ENCODE data around the gene AIFM3. TPM values are rescaled to one million over a fixed set of nuclear protein-coding genes. Genes with fewer than 3 reads are reported as not detected.
"Not testable (repeated sequence)": the region's sequence is repeated elsewhere in the genome, so short reads cannot be mapped to it uniquely, and the experiment has no call there.

Gene AIFM3
- total RNA-seq, 1 donor from 2014 or later, result 0.64 TPM

DNA sequence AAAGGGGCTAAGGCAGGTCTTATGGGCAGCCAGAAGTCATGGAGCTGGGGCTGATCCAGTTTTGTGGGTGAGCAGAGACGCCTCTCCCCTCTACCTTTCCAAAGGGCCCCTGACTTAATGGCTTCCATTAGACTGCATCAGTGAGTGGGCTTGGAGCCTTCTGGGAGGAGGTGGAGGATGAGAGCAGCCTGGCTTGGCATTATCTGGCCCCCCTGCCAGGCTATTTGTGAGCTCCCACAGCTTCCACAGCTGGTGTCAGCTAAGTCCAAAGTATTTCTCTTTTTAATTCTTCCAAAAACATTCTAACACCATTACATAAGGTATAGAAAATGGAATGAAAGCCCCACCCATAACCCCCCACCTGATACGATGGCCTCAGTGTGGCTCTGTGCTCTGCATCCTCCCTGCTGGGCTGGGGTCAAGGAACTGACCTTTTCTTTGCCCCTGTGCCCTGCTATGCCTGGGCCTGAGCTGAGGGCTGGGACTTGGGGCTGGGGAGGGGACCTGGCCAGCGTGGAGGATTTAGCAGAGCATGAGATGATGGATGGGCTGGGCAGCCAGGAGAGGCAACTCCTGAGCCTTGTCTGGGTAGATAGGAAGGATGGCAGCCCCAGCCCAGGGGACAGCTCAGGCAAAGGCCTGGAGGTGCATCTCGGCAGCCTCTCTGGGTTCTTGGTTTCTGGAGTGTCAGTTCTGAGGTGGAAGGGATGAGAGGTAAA, 4.0 kb downstream of the AIFM3 start:
- Mint-ChIP-seq H3K9me3 (ENCODE audit: unreplicated experiment) (peaks cover 6% of the 10 kb centered on the region), H3K4me3 (ENCODE audit: unreplicated experiment) (no peak overlapping the region), H3K27ac (ENCODE audit: unreplicated experiment) (no peak overlapping the region), H3K36me3 (ENCODE audit: unreplicated experiment) (no peaks in the 10 kb centered on the region), H3K4me1 (ENCODE audit: low read depth, unreplicated experiment) (no peaks in the 10 kb centered on the region), H3K27me3 (ENCODE audit: unreplicated experiment) (peaks cover 5% of the 10 kb centered on the region)
- TF ChIP-seq CTCF (IDR thresholded peaks at IDR 0.05; ENCODE audit: partially characterized antibody, unreplicated experiment), result no peak
- DNase-seq, result no peak

DNA sequence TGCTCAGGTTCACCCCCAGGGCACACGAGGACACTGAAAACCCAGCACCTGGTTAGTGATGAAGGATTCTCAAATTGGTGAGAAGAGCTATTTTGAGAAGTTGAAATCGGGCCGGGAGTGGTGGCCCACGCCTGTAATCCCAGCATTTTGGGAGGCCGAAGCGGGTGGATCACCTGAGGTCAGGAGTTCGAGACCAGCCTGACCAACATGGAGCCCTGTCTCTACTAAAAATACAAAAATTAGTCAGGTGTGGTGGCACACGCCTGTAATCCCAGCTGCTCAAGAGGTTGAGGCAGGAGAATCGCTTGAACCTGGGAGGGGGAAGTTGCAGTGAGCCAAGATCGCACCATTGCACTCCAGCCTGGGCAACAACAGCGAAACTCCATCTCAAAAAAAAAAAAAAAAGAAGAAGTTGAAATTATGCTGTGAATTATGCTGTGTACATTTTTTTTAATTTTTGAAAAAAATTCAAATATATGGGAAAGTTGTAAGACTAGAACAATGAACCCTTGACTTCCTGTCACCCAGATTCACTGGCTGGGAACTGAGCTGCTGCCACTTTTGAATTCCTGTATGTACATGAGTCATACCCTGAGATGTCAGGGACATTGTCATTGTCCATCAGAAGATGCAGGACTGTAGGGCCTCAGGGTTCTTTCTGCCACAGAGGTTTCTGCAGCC, 5.1 kb downstream of the AIFM3 start:
- H3K27me3 Mint-ChIP-seq (ENCODE audit: unreplicated experiment); H3K36me3 Mint-ChIP-seq (ENCODE audit: unreplicated experiment); H3K9me3 Mint-ChIP-seq (ENCODE audit: unreplicated experiment); DNase-seq; H3K27ac Mint-ChIP-seq (ENCODE audit: unreplicated experiment); H3K4me1 Mint-ChIP-seq (ENCODE audit: low read depth, unreplicated experiment); H3K4me3 Mint-ChIP-seq (ENCODE audit: unreplicated experiment): not testable (repeated sequence)

DNA sequence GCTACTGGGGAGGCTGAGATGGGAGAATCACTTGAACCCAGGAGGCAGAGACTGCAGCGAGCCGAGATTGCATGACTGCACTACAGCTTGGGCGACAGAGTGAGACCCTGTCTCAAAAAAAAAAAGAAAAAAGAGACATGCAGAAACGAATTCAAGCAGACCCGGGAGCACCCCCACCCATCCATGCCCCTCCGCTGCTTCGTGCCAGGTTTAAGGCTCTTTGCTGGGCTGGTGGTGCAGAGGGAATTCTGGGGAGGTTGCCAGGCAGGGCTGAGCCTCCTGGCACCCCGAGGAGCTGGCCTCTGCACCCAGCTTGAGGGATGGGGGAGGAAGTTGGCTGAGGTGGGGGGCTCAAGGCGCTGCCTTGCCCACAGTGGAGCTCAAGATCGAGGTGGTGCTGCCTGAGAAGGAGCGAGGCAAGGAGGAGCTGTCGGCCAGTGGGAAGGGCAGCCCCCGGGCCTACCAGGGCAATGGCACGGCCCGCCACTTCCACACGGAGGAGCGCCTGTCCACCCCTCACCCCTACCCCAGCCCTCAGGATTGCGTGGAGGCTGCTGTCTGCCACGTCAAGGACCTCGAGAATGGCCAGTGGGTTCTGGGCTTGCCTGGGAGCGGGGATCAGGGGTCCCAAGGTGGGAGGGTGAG, 6.0 kb downstream of the AIFM3 start:
- H3K4me3 Mint-ChIP-seq (ENCODE audit: unreplicated experiment), result no peak overlapping the region
- no peak for DNase-seq

DNA sequence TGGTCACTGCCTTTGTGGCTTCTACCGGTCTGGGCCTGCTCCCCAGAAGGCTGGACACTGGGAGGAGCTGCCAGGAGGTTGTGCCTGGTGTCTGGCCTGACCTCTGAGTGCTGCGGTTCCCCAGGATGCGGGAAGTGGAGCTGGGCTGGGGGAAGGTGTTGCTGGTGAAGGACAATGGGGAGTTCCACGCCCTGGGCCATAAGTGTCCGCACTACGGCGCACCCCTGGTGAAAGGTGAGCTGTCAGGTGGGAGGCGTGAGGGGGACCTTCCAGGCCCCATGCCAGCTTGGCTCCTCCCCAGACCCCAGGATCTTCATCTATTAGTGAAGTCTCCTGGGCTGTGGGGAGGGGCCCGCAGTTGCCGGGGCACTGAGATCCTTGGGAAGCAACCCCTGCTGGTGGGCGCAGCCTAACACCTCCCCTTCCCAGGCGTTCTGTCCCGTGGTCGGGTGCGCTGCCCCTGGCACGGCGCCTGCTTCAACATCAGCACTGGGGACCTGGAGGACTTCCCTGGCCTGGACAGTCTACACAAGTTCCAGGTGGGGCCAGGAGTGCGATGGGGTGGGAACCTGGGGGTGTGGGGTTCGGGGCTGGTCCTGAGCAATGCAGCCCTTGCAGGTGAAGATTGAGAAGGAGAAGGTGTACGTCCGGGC, 6.7 kb downstream of the AIFM3 start:
- Mint-ChIP-seq H3K27me3 (ENCODE audit: unreplicated experiment) (peaks cover 2% of the 10 kb centered on the region), H3K4me3 (ENCODE audit: unreplicated experiment) (no peak overlapping the region), H3K36me3 (ENCODE audit: unreplicated experiment) (no peaks in the 10 kb centered on the region)

More for the DNA sequence above, 6.0 kb downstream of the AIFM3 start:
- TF ChIP-seq CTCF (IDR thresholded peaks at IDR 0.05; ENCODE audit: partially characterized antibody, unreplicated experiment), result no peak
- H3K4me1 Mint-ChIP-seq (ENCODE audit: low read depth, unreplicated experiment), result no peaks in the 10 kb centered on the region
- peaks cover 8% of the 10 kb centered on the region for H3K9me3 Mint-ChIP-seq (ENCODE audit: unreplicated experiment)
- no peak overlapping the region for H3K27ac Mint-ChIP-seq (ENCODE audit: unreplicated experiment)
- H3K27me3 Mint-ChIP-seq (ENCODE audit: unreplicated experiment), result peaks cover 2% of the 10 kb centered on the region
- no peaks in the 10 kb centered on the region for H3K36me3 Mint-ChIP-seq (ENCODE audit: unreplicated experiment)

More for the DNA sequence above, 6.7 kb downstream of the AIFM3 start:
- Mint-ChIP-seq H3K27ac (ENCODE audit: unreplicated experiment) (no peak overlapping the region), H3K4me1 (ENCODE audit: low read depth, unreplicated experiment) (no peaks in the 10 kb centered on the region), H3K9me3 (ENCODE audit: unreplicated experiment) (peaks cover 11% of the 10 kb centered on the region)
- no peak for TF ChIP-seq CTCF (IDR thresholded peaks at IDR 0.05; ENCODE audit: partially characterized antibody, unreplicated experiment)
- no peak for DNase-seq
